HG02610 (cell line): ENCODE data around the gene XAGE2.
"Not testable (repeated sequence)": the region's sequence is repeated elsewhere in the genome, so short reads cannot be mapped to it uniquely, and the experiment has no call there.

ENCODE experiments used
- ATAC-seq: cut with Tn5 transposase; IDR thresholded peaks from one replicate; pipeline ENCODE4 v1.9.1; 2021; ENCODE audit warnings: mild to moderate bottlenecking, moderate library complexity; ENCODE audit not compliant: unreplicated experiment

The XAGE2 gene

GRCh38 chrX:52368368-52369055 is at the start of gene XAGE2:
Gene XAGE2, plus strand, starts transcription at chrX:52369021. Its CDS starts 994 bp downstream, at chrX:52370015.
- no peak for ATAC-seq

- ATAC-seq: no peak
Observed at GRCh38 chrX:52337410-52337809, 31.4 kb upstream of the XAGE2 start.

- ATAC-seq: no peak
Observed at GRCh38 chrX:52341493-52341892, 27.3 kb upstream of the XAGE2 start.

- not testable (repeated sequence) for ATAC-seq
Observed at GRCh38 chrX:52343131-52343530, 25.7 kb upstream of the XAGE2 start.

- not testable (repeated sequence) for ATAC-seq
Observed at GRCh38 chrX:52345402-52345801, 23.4 kb upstream of the XAGE2 start.

GRCh38 chrX:52346174-52347165 is 22.4 kb upstream of the XAGE2 start:
- ATAC-seq: no peak

- ATAC-seq: no peak
Observed at GRCh38 chrX:52349681-52350080, 19.1 kb upstream of the XAGE2 start.

- ATAC-seq: no peak
Observed at GRCh38 chrX:52352551-52352950, 16.3 kb upstream of the XAGE2 start.

GRCh38 chrX:52353838-52354237 is 15.0 kb upstream of the XAGE2 start:
- no peak for ATAC-seq

- no peak for ATAC-seq
Observed at GRCh38 chrX:52355108-52355507, 13.7 kb upstream of the XAGE2 start.

GRCh38 chrX:52359614-52360232 is 9.1 kb upstream of the XAGE2 start:
- no peak for ATAC-seq

GRCh38 chrX:52361941-52362340 is 6.9 kb upstream of the XAGE2 start:
- no peak for ATAC-seq

GRCh38 chrX:52363247-52363883 is 5.5 kb upstream of the XAGE2 start:
- ATAC-seq: no peak

GRCh38 chrX:52378870-52379269 is 10.0 kb downstream of the XAGE2 start:
- ATAC-seq: no peak

GRCh38 chrX:52380993-52381392 is 12.2 kb downstream of the XAGE2 start:
- no peak for ATAC-seq

GRCh38 chrX:52410439-52411394 is 41.9 kb downstream of the XAGE2 start:
- no peak for ATAC-seq

GRCh38 chrX:52415304-52415703 is 46.5 kb downstream of the XAGE2 start:
- no peak for ATAC-seq

GRCh38 chrX:52416816-52417215 is 48.0 kb downstream of the XAGE2 start:
- no peak for ATAC-seq

- ATAC-seq: no peak
Observed at GRCh38 chrX:52420824-52421443, 52.1 kb downstream of the XAGE2 start.
